Tibial artery (tissue), 4 donors: ENCODE results near the gene FAM118A.

Experiments
- DNase-seq, 2 donors: peaks; one replicate each; pipeline ENCODE4 v3.0.0-alpha.2; 2019
- H3K27ac ChIP-seq, 2 donors: fragments of 200-600 bp; sonication (generic) in 1 of 2; 1 replicate in 1 of 2; 2 replicates in 1 of 2; pipeline ENCODE4 v1.5.1; 2018 to 2019; ENCODE audit warnings: mild to moderate bottlenecking in 1 of 2
- H3K27me3 ChIP-seq, 2 donors: fragments of 200-600 bp; sonication (generic) in 1 of 2; one replicate each; pipeline versions ENCODE4 v1.5.1 to v1.6.0; 2016 to 2019
- H3K36me3 ChIP-seq, 3 donors: fragments of 200-600 bp; sonication (generic) in 2 of 3; one replicate each; pipeline ENCODE4 v1.5.1; 2016 to 2019; ENCODE audit warnings: mild to moderate bottlenecking in 2 of 3
- H3K4me1 ChIP-seq, 4 donors: fragments of 200-600 bp; sonication (generic) in 2 of 4; 1 replicate in 3 of 4; 2 replicates in 1 of 4; pipeline ENCODE4 v1.5.1; 2016 to 2019
- H3K4me3 ChIP-seq, 2 donors: fragments of 200-600 bp; sonication (generic) in 1 of 2; 1 replicate in 1 of 2; 2 replicates in 1 of 2; pipeline ENCODE4 v1.5.1; 2018 to 2019; ENCODE audit warnings: mild to moderate bottlenecking in 2 of 2
- H3K9me3 ChIP-seq, 3 donors: fragments of 200-600 bp; sonication (generic) in 1 of 3; one replicate each; pipeline ENCODE4 v1.5.1; 2016 to 2019
- intact Hi-C: fragments of 100-400 bp; cut with DNase I; formaldehyde crosslinking; loops from one replicate; pipeline ENCODE4 v1.15.0; 2023; ENCODE audit warnings: low total_unique reads
- TF ChIP-seq, protein P1 (sequence below), 2 experiments: fragments of 200-600 bp in 1 of 2; fragments of 450-650 bp in 1 of 2; IDR thresholded peaks; one replicate each; pipeline ENCODE4 v1.5.1; 2017 to 2019; ENCODE audit warnings: antibody characterized with exemption in 2 of 2, mild to moderate bottlenecking in 1 of 2, moderate library complexity in 1 of 2

Gene FAM118A

DNA sequence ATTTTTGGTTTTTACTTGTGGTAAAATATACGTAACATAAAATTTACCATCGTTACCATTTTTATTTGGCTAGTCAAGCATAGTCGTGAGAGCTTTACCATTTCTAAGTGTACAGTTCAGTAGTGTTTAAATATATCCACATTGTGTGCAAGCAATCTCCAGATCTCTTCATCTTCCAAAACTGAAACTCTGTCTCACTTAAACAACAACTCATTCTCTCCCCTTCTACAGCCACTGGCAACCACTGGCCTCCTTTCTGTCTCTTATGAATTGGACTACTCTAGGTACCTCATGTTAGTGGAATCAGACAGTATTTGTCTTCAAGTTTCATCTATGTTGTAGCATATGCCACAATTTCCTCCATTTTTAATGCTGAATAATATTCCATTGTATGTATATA, 66.3 kb downstream of the FAM118A start:
- H3K4me1 ChIP-seq = no peaks in the 10 kb centered on the region
- H3K36me3 ChIP-seq = no peaks in the 10 kb centered on the region
- no peak overlapping the region for H3K27ac ChIP-seq
- TF ChIP-seq, protein P1, sequence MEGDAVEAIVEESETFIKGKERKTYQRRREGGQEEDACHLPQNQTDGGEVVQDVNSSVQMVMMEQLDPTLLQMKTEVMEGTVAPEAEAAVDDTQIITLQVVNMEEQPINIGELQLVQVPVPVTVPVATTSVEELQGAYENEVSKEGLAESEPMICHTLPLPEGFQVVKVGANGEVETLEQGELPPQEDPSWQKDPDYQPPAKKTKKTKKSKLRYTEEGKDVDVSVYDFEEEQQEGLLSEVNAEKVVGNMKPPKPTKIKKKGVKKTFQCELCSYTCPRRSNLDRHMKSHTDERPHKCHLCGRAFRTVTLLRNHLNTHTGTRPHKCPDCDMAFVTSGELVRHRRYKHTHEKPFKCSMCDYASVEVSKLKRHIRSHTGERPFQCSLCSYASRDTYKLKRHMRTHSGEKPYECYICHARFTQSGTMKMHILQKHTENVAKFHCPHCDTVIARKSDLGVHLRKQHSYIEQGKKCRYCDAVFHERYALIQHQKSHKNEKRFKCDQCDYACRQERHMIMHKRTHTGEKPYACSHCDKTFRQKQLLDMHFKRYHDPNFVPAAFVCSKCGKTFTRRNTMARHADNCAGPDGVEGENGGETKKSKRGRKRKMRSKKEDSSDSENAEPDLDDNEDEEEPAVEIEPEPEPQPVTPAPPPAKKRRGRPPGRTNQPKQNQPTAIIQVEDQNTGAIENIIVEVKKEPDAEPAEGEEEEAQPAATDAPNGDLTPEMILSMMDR (IDR thresholded peaks at IDR 0.05) = no peak
- H3K9me3 ChIP-seq = no peaks in the 10 kb centered on the region
- no peak for DNase-seq
- intact Hi-C loops = no loop called here
- no peak overlapping the region for H3K4me3 ChIP-seq
- H3K27me3 ChIP-seq = no peaks in the 10 kb centered on the region

DNA sequence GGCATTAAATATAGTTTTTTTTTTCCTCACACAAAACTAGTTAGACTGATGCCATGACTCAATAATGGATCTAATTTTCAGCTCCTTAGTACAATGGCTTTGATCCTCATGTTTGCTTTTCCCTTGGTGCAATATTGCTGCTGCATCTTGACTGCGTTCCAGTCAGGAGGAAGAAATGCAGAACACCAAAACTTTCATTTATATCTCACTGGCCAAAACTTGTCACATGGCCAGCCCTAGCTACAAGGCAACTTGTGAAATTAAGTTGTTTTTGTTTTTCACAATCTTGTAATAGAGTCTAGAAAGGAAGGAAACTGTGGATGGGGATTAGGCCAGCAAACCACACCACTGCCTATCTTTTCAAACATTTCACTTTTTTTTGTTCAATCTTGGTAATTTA, 67.0 kb downstream of the FAM118A start:
- no peaks in the 10 kb centered on the region for H3K4me1 ChIP-seq
- TF ChIP-seq, protein P1 (IDR thresholded peaks at IDR 0.05) = no peak
- H3K27me3 ChIP-seq = no peaks in the 10 kb centered on the region
- intact Hi-C loops = no loop called here
- no peak overlapping the region for H3K27ac ChIP-seq
- no peaks in the 10 kb centered on the region for H3K36me3 ChIP-seq
- H3K9me3 ChIP-seq = no peaks in the 10 kb centered on the region
- H3K4me3 ChIP-seq = no peak overlapping the region
- peak in 1 of 2 donors; percentile 76 for DNase-seq

DNA sequence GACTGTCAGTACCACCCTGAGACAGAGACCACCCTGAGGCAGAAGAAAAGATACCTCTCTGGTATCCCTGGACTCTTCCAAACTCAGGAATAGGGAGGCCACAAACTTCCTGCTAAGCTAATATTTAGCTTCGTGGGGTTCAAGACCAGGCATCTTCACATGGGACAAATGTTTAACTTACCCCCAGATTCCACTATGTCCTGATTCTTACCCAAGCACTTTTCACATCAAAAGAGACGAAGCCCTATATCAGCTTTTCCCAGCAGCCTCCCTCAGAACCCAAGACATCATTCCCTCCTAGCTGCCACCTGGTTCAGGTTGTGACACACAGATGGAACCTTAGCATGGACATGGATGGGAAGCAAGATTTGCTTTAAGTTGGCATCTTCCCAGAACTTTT, 71.6 kb downstream of the FAM118A start:
- Histone ChIP-seq H3K9me3 (no peaks in the 10 kb centered on the region), H3K4me3 (no peak overlapping the region), H3K4me1 (no peaks in the 10 kb centered on the region), H3K27me3 (peaks cover 0 to 3% of the 10 kb centered on the region in 2 donors), H3K27ac (no peak overlapping the region), H3K36me3 (no peaks in the 10 kb centered on the region)
- intact Hi-C loops = no loop called here
- DNase-seq = no peak
- TF ChIP-seq, protein P1 (IDR thresholded peaks at IDR 0.05) = no peak

DNA sequence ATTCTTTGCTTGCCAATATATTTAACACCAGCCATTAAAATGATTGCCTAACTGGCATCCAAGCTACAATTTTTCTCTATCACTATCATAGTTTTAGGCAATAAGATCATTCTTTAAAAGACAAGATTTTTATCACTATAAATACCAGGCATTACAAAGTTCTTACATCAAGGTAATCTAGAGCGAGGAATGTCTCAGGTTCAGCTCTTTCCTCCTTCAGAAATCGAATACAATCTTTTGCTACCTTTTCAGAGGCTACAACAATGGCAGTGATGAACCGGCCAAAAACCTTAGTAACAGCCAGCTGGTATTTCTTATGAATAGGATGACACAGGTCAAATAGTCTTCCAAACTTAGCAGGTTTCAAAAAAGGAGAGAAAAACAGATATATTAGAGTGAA, 79.8 kb downstream of the FAM118A start:
- no peak overlapping the region for H3K4me3 ChIP-seq
- H3K9me3 ChIP-seq = no peaks in the 10 kb centered on the region
- H3K4me1 ChIP-seq = no peaks in the 10 kb centered on the region
- H3K36me3 ChIP-seq = no peaks in the 10 kb centered on the region
- TF ChIP-seq, protein P1 (IDR thresholded peaks at IDR 0.05) = no peak
- DNase-seq = no peak
- intact Hi-C loops = no loop called here
- H3K27ac ChIP-seq = no peak overlapping the region
- H3K27me3 ChIP-seq = no peaks in the 10 kb centered on the region
